ENCODE data around the gene HIVEP1. TPM values are rescaled to one million over a fixed set of nuclear protein-coding genes. Genes with fewer than 3 reads are reported as not detected.

Gene HIVEP1
- total and polyA plus RNA-seq, 2 of the 8 experiments (the other 6 are each of a cell fraction or from before 2014, with no cell fraction given) = 22.6 to 23.1 TPM

DNA sequence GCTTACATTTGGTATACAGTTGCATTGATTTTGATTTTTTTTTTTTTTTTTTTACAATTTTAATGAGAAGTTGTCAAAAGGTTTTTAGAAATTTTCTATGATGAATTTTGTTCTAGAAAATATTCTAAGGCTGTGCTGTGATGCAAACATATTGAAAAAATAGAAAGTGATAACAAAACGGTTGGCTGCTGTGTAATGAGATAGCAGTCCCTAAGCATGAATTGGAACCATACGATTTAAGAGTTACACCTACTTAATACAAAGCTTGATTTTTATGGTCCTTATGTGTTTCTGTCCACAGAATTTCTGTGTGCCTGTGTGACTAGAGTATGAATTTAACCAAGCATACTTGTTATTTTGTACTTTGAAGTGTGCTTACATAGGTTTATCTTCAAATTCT lies 12.1 kb downstream of the HIVEP1 start (continued):
- TF ChIP-seq, protein P1, sequence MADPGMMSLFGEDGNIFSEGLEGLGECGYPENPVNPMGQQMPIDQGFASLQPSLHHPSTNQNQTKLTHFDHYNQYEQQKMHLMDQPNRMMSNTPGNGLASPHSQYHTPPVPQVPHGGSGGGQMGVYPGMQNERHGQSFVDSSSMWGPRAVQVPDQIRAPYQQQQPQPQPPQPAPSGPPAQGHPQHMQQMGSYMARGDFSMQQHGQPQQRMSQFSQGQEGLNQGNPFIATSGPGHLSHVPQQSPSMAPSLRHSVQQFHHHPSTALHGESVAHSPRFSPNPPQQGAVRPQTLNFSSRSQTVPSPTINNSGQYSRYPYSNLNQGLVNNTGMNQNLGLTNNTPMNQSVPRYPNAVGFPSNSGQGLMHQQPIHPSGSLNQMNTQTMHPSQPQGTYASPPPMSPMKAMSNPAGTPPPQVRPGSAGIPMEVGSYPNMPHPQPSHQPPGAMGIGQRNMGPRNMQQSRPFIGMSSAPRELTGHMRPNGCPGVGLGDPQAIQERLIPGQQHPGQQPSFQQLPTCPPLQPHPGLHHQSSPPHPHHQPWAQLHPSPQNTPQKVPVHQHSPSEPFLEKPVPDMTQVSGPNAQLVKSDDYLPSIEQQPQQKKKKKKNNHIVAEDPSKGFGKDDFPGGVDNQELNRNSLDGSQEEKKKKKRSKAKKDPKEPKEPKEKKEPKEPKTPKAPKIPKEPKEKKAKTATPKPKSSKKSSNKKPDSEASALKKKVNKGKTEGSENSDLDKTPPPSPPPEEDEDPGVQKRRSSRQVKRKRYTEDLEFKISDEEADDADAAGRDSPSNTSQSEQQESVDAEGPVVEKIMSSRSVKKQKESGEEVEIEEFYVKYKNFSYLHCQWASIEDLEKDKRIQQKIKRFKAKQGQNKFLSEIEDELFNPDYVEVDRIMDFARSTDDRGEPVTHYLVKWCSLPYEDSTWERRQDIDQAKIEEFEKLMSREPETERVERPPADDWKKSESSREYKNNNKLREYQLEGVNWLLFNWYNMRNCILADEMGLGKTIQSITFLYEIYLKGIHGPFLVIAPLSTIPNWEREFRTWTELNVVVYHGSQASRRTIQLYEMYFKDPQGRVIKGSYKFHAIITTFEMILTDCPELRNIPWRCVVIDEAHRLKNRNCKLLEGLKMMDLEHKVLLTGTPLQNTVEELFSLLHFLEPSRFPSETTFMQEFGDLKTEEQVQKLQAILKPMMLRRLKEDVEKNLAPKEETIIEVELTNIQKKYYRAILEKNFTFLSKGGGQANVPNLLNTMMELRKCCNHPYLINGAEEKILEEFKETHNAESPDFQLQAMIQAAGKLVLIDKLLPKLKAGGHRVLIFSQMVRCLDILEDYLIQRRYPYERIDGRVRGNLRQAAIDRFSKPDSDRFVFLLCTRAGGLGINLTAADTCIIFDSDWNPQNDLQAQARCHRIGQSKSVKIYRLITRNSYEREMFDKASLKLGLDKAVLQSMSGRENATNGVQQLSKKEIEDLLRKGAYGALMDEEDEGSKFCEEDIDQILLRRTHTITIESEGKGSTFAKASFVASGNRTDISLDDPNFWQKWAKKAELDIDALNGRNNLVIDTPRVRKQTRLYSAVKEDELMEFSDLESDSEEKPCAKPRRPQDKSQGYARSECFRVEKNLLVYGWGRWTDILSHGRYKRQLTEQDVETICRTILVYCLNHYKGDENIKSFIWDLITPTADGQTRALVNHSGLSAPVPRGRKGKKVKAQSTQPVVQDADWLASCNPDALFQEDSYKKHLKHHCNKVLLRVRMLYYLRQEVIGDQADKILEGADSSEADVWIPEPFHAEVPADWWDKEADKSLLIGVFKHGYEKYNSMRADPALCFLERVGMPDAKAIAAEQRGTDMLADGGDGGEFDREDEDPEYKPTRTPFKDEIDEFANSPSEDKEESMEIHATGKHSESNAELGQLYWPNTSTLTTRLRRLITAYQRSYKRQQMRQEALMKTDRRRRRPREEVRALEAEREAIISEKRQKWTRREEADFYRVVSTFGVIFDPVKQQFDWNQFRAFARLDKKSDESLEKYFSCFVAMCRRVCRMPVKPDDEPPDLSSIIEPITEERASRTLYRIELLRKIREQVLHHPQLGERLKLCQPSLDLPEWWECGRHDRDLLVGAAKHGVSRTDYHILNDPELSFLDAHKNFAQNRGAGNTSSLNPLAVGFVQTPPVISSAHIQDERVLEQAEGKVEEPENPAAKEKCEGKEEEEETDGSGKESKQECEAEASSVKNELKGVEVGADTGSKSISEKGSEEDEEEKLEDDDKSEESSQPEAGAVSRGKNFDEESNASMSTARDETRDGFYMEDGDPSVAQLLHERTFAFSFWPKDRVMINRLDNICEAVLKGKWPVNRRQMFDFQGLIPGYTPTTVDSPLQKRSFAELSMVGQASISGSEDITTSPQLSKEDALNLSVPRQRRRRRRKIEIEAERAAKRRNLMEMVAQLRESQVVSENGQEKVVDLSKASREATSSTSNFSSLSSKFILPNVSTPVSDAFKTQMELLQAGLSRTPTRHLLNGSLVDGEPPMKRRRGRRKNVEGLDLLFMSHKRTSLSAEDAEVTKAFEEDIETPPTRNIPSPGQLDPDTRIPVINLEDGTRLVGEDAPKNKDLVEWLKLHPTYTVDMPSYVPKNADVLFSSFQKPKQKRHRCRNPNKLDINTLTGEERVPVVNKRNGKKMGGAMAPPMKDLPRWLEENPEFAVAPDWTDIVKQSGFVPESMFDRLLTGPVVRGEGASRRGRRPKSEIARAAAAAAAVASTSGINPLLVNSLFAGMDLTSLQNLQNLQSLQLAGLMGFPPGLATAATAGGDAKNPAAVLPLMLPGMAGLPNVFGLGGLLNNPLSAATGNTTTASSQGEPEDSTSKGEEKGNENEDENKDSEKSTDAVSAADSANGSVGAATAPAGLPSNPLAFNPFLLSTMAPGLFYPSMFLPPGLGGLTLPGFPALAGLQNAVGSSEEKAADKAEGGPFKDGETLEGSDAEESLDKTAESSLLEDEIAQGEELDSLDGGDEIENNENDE (IDR thresholded peaks at IDR 0.05; ENCODE audit: insufficient replicate concordance, low read length) = no peak
- TF ChIP-seq GABPA (IDR thresholded peaks at IDR 0.05; ENCODE audit: borderline replicate concordance, insufficient read depth, low read length) (no peak), RBBP5 (IDR thresholded peaks at IDR 0.05; ENCODE audit: borderline replicate concordance, low read depth, low read length) (no peak), BRCA1 (IDR thresholded peaks at IDR 0.05; ENCODE audit: low read depth, low read length) (no peak)
